HG02678 (cell line): Measurements from ENCODE around the gene F2RL1.
"Not testable (repeated sequence)": the region's sequence is repeated elsewhere in the genome, so short reads cannot be mapped to it uniquely, and the experiment has no call there.

Experiments
- ATAC-seq: cut with Tn5 transposase; IDR thresholded peaks from one replicate; pipeline ENCODE4 v1.9.1; 2021; ENCODE audit warnings: mild to moderate bottlenecking, moderate library complexity; ENCODE audit not compliant: unreplicated experiment

The F2RL1 gene

GRCh38 chr5:76818844-76819831 lies at the start of gene F2RL1:
Gene F2RL1, plus strand, starts transcription at chr5:76819030. Its CDS starts 153 bp downstream, at chr5:76819183.
- ATAC-seq: no peak

- not testable (repeated sequence) for ATAC-seq
Observed at GRCh38 chr5:76771041-76771440, 47.8 kb upstream of the F2RL1 start.

- no peak for ATAC-seq
Observed at GRCh38 chr5:76771705-76772405, 47.0 kb upstream of the F2RL1 start.

GRCh38 chr5:76775921-76776320 lies 42.9 kb upstream of the F2RL1 start:
- no peak for ATAC-seq

- no peak for ATAC-seq
Observed at GRCh38 chr5:76776391-76776790, 42.4 kb upstream of the F2RL1 start.

- ATAC-seq: not testable (repeated sequence)
Observed at GRCh38 chr5:76780616-76781015, 38.2 kb upstream of the F2RL1 start.

GRCh38 chr5:76781775-76782174 lies 37.1 kb upstream of the F2RL1 start:
- no peak for ATAC-seq

GRCh38 chr5:76782444-76782843 lies 36.4 kb upstream of the F2RL1 start:
- no peak for ATAC-seq

- ATAC-seq: no peak
Observed at GRCh38 chr5:76787237-76787636, 31.6 kb upstream of the F2RL1 start.

GRCh38 chr5:76788362-76788761 lies 30.5 kb upstream of the F2RL1 start:
- no peak for ATAC-seq

GRCh38 chr5:76789275-76789674 lies 29.6 kb upstream of the F2RL1 start:
- ATAC-seq: not testable (repeated sequence)

GRCh38 chr5:76789991-76790581 lies 28.7 kb upstream of the F2RL1 start:
- ATAC-seq: no peak

GRCh38 chr5:76790632-76791290 lies 28.1 kb upstream of the F2RL1 start:
- ATAC-seq: no peak

GRCh38 chr5:76791461-76791860 lies 27.4 kb upstream of the F2RL1 start:
- no peak for ATAC-seq

GRCh38 chr5:76794871-76795270 lies 24.0 kb upstream of the F2RL1 start:
- no peak for ATAC-seq

GRCh38 chr5:76799588-76799987 lies 19.2 kb upstream of the F2RL1 start:
- no peak for ATAC-seq

- no peak for ATAC-seq
Observed at GRCh38 chr5:76800579-76800978, 18.3 kb upstream of the F2RL1 start.

GRCh38 chr5:76801159-76801802 lies 17.5 kb upstream of the F2RL1 start:
- no peak for ATAC-seq

- ATAC-seq: no peak
Observed at GRCh38 chr5:76801803-76802195, 17.0 kb upstream of the F2RL1 start.

- no peak for ATAC-seq
Observed at GRCh38 chr5:76804266-76804665, 14.6 kb upstream of the F2RL1 start.
